Upper lobe of right lung (tissue), 1 donor: ENCODE measurements around the gene SDK2. TPM values are rescaled to one million over a fixed set of nuclear protein-coding genes. Genes with fewer than 3 reads are reported as not detected.

ENCODE experiments used
- ATAC-seq: fragments of 200-7000 bp; cut with Tn5 transposase; one replicate; pipeline ENCODE4 v1.9.1; 2020; ENCODE audit warnings: mild to moderate bottlenecking, moderate library complexity
- DNase-seq: peaks from one replicate; pipeline ENCODE4 v3.0.0-alpha.2; 2020
- H3K27ac ChIP-seq: fragments of 200-600 bp; one replicate; pipeline ENCODE4 v1.8.0; 2022
- H3K27me3 ChIP-seq: fragments of 200-600 bp; one replicate; pipeline ENCODE4 v1.8.0; 2022; ENCODE audit warnings: mild to moderate bottlenecking
- H3K36me3 ChIP-seq: fragments of 200-600 bp; one replicate; pipeline ENCODE4 v1.8.0; 2022
- H3K4me1 ChIP-seq: fragments of 200-600 bp; one replicate; pipeline ENCODE4 v1.8.0; 2022
- H3K4me3 ChIP-seq: fragments of 200-600 bp; one replicate; pipeline ENCODE4 v1.8.0; 2022; ENCODE audit warnings: mild to moderate bottlenecking
- H3K9me3 ChIP-seq: fragments of 200-600 bp; one replicate; pipeline ENCODE4 v1.8.0; 2022
- intact Hi-C: fragments of 100-400 bp; cut with DNase I; formaldehyde crosslinking; loops from one replicate; pipeline ENCODE4 v1.11.0; 2022
- total RNA-seq: library from RNA; stranded (reverse); fragmentation: NEBNext Ultra II Directional; extraction: Animal tissue kit (Norgen Biotek cat#: 25700); gene quantifications from one replicate; pipeline ENCODE4 v1.2.1, GENCODE V29; 2021
- TF ChIP-seq, protein P1 (sequence below): fragments of 200-600 bp; IDR thresholded peaks from one replicate; pipeline ENCODE4 v1.8.0; 2022; ENCODE audit warnings: antibody characterized with exemption
- donor health status: DM: no; HTN: yes; CAD: no; lungs with severe emphysema.

SDK2 gene
- total RNA-seq, 1 donor from 2014 or later, result 2.3 TPM

DNA sequence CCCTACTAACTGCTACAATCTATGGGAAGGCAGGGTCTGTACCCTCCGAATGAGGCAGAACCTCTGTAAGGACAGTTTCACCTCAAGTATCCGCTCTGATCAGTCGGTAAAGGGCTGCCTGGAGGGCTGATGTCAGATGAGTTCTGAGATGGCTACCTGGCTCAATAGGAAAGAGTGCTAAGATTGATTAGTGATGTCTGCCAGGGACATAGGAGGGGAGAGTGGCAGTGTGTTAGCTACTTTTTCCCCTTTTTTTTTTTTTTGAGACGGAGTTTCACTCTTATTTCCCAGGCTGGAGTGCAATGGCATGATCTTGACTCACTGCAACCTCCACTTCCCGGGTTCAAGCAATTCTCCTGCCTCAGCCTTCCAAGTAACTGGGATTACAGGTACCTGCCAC, 293.4 kb downstream of the SDK2 start:
- no peak overlapping the region for H3K27ac ChIP-seq
- DNase-seq, result no peak
- TF ChIP-seq, protein P1, sequence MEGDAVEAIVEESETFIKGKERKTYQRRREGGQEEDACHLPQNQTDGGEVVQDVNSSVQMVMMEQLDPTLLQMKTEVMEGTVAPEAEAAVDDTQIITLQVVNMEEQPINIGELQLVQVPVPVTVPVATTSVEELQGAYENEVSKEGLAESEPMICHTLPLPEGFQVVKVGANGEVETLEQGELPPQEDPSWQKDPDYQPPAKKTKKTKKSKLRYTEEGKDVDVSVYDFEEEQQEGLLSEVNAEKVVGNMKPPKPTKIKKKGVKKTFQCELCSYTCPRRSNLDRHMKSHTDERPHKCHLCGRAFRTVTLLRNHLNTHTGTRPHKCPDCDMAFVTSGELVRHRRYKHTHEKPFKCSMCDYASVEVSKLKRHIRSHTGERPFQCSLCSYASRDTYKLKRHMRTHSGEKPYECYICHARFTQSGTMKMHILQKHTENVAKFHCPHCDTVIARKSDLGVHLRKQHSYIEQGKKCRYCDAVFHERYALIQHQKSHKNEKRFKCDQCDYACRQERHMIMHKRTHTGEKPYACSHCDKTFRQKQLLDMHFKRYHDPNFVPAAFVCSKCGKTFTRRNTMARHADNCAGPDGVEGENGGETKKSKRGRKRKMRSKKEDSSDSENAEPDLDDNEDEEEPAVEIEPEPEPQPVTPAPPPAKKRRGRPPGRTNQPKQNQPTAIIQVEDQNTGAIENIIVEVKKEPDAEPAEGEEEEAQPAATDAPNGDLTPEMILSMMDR, result no peak

DNA sequence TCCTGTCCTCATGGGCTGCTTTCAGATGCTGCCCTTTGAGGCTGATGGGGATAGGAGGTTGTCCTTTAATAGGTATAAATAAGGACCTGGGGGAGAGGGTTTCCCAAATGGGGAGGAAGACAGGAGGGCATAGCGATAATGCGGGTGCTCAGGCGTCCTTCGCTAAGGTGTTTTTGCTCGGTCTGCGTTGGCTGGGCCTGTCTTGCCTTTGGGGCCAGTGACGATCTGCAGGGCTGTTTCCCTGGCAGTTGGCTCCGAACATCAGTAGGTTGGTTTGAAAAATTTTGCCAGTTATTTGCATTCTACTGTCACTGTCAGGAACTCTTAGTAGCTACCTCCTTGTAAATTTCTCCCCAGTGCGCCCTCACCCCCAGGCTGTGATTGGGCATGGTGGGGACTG, 294.6 kb downstream of the SDK2 start:
- no peaks in the 10 kb centered on the region for H3K4me1 ChIP-seq
- no peak for DNase-seq
- no peaks in the 10 kb centered on the region for H3K27me3 ChIP-seq
- TF ChIP-seq, protein P1, result no peak
- ATAC-seq, result no peak
- H3K36me3 ChIP-seq, result no peaks in the 10 kb centered on the region
- H3K4me3 ChIP-seq, result no peak overlapping the region
- intact Hi-C loops, result no loop called here
- no peaks in the 10 kb centered on the region for H3K9me3 ChIP-seq
- H3K27ac ChIP-seq, result no peak overlapping the region

More for the DNA sequence above, 293.4 kb downstream of the SDK2 start:
- Histone ChIP-seq H3K4me1 (no peaks in the 10 kb centered on the region), H3K36me3 (no peaks in the 10 kb centered on the region), H3K27me3 (no peaks in the 10 kb centered on the region), H3K9me3 (no peaks in the 10 kb centered on the region), H3K4me3 (no peak overlapping the region)
- intact Hi-C loops, result no loop called here
- no peak for ATAC-seq

DNA sequence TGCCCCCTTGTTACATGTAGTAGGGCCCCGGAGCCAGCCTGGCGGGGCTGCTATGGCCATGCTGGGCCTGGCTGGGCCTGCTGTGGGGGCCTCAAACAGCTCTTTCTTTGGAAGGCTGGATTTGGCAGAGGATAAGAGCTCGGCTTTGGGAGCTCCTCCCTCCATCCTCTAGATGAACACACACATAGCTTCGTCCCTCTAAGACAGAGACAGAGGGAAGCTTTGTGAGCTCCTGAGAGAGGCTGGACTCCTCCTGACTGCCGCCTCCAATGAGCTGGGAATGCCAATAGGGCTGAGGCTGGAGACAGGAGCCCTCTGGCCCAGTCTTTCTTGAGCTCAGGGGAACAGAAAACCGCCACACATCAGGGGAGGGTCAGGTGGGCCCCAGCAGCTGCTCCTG, 295.1 kb downstream of the SDK2 start:
- intact Hi-C loops, result no loop called here
- H3K27ac ChIP-seq, result no peak overlapping the region
- H3K9me3 ChIP-seq, result no peaks in the 10 kb centered on the region
- H3K27me3 ChIP-seq, result no peaks in the 10 kb centered on the region
- no peaks in the 10 kb centered on the region for H3K4me1 ChIP-seq
- DNase-seq, result no peak
- ATAC-seq, result no peak
- no peak overlapping the region for H3K4me3 ChIP-seq
- TF ChIP-seq, protein P1, result no peak
- H3K36me3 ChIP-seq, result no peaks in the 10 kb centered on the region

DNA sequence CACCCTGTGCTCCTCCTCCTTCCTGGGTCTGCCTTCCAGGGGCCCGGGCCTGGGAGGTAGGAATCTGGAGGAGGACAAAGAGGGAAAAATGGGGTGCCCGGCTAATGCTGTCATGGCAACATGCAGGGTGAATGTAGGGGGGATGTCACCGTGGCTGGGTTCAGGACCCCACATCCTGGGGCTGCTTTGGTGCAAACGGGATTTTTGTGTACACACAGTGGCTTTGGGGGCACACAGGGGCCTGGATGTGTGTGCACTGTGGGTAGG, 295.5 kb downstream of the SDK2 start:
- DNase-seq (no peak), ATAC-seq (no peak)
- no peak overlapping the region for H3K27ac ChIP-seq
- no peaks in the 10 kb centered on the region for H3K4me1 ChIP-seq
- TF ChIP-seq, protein P1, result no peak
- no peak overlapping the region for H3K4me3 ChIP-seq
- intact Hi-C loops, result no loop called here
- H3K9me3 ChIP-seq, result no peaks in the 10 kb centered on the region
- no peaks in the 10 kb centered on the region for H3K36me3 ChIP-seq
- H3K27me3 ChIP-seq, result no peaks in the 10 kb centered on the region

DNA sequence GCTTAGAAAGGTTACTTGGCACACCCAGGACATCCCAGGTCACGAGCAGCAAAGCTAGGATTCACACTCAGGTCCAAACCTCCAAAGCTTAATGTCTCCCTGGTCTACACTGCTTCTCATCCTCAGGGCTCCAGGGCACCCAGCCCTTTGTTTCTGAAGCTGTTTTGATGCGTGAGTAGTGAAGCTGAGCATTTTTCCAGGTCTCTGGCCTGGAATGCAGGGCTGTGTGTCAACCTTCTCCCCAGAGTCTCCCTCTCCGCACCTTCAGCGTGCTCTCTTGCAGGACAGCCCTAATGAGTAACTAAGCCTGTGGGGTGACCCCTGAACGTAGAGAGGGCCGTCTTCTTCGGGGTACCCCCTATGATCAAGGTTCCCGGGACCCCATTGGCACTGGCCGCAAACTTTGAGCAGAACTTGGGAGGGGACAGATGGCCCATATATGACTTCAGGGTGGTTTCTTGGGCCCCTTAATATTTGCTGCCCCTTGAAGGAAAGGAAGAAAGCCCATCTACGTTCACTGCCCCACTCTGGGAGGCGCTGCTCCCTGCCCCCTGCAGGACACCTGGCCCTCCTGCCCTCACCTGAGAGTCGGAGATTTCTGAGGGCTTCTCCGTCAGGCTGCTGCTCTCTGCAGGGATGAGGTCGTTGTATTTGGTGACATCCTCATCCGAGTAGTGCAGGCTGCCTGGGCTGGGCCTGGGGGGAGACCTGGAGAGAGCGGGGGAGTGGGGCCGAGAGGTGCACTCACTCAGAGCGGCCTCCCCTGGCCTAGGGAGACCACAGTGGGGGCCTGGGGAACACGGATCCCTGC, 296.0 kb downstream of the SDK2 start:
- no peak for DNase-seq
- no peak for ATAC-seq
- H3K4me1 ChIP-seq, result no peaks in the 10 kb centered on the region
- H3K36me3 ChIP-seq, result no peaks in the 10 kb centered on the region
- H3K27me3 ChIP-seq, result no peaks in the 10 kb centered on the region
- H3K4me3 ChIP-seq, result no peak overlapping the region
- TF ChIP-seq, protein P1, result no peak
- intact Hi-C loops, result no loop called here
- H3K9me3 ChIP-seq, result no peaks in the 10 kb centered on the region
- H3K27ac ChIP-seq, result no peak overlapping the region

DNA sequence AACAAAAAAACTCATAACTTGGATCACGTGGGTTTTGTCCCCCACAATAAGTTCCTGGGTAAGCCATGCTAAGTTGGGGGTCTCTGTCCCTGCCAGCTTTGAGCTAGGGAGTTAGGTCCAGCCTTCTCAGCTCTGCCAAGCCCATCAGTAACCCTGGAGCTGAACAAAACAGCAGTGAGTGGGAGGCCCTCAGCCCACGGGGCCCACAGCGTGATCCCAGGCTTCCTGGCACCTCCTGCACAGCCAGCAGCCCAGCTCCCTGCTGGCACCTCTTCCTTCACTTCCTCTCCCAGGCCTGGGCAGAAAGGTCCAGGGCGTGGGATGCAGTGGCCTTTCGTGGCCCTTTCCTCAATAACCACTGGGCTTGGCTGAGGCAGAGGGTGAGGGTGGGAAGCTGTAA, 296.9 kb downstream of the SDK2 start:
- Histone ChIP-seq H3K27ac (no peak overlapping the region), H3K4me3 (no peak overlapping the region), H3K9me3 (no peaks in the 10 kb centered on the region), H3K27me3 (no peaks in the 10 kb centered on the region), H3K36me3 (no peaks in the 10 kb centered on the region), H3K4me1 (peaks cover 3% of the 10 kb centered on the region)
- TF ChIP-seq, protein P1, result no peak
- intact Hi-C loops, result no loop called here
- DNase-seq, result no peak
- peak; percentile 30 for ATAC-seq
